H1 (cell line): Measurements from ENCODE around the gene SLC13A1.

ENCODE experiments used
- CHD2 ChIP-seq: IDR thresholded peaks from 2 replicates; pipeline ENCODE4 v1.6.1; 2012; ENCODE audit warnings: low read length, improper control_type of control experiment
- EP300 ChIP-seq, 2 experiments: IDR thresholded peaks; 1 replicate in 1 of 2; 2 replicates in 1 of 2; pipeline ENCODE4 v1.6.1; 2011 to 2012; ENCODE audit warnings: low read depth in 2 of 2, low read length in 2 of 2, mild to moderate bottlenecking in 2 of 2, borderline replicate concordance in 1 of 2, inconsistent platforms in 1 of 2, moderate library complexity in 1 of 2
- EZH2 ChIP-seq: fragments of 200-600 bp; sonication (generic); IDR thresholded peaks from 2 replicates; pipeline ENCODE4 v1.7.1; 2012; ENCODE audit warnings: low read depth, mild to moderate bottlenecking, moderate library complexity, low read length, inconsistent platforms; ENCODE audit not compliant: severe bottlenecking
- PHF8 ChIP-seq: fragments of 200-600 bp; sonication (generic); conservative IDR thresholded peaks from 2 replicates; pipeline ENCODE4 v1.7.1; 2012; ENCODE audit warnings: low read depth, mild to moderate bottlenecking, inconsistent platforms, low read length, moderate library complexity
- RXRA ChIP-seq: IDR thresholded peaks from 2 replicates; pipeline ENCODE4 v1.6.1; 2011; ENCODE audit warnings: low read depth, mild to moderate bottlenecking, low read length, moderate library complexity; ENCODE audit not compliant: insufficient read depth
- SP2 ChIP-seq: IDR thresholded peaks from 2 replicates; pipeline ENCODE4 v1.6.1; 2012; ENCODE audit warnings: mild to moderate bottlenecking, low read length, inconsistent platforms
- TF ChIP-seq, protein P1 (sequence below), 3 experiments: IDR thresholded peaks; 1 replicate in 2 of 3; 2 replicates in 1 of 3; pipeline versions ENCODE4 v1.5.1 to v1.6.1; 2011; ENCODE audit warnings: low read length in 3 of 3, mild to moderate bottlenecking in 3 of 3, inconsistent platforms in 2 of 3, low read depth in 1 of 3, moderate library complexity in 1 of 3; ENCODE audit not compliant: insufficient read depth in 1 of 3; ENCODE audit errors: control extremely low read depth in 1 of 3
- TF ChIP-seq, protein P2 (sequence below): IDR thresholded peaks from 2 replicates; pipeline ENCODE4 v1.6.1; 2012; ENCODE audit warnings: low read length, inconsistent platforms

DNA sequence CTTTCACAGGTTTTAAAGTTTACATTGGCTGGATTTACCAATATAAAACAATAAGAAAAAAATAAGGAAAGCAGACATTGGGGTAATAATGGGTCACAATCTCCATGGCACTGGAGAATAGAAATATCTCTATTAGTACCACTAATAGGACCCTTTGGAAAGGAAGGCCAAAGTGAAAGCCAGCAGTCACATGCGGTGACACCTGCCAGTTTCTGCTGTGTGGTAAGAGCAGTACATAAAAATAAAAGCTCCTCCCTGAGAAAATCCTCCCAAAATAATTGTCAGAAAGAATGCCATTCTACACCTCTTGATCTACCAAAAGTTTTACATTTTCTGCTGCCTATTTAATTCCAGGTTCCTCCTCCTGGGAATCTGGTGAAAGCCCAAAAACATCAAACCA is 30.4 kb upstream of the SLC13A1 start:
- TF ChIP-seq, protein P1, sequence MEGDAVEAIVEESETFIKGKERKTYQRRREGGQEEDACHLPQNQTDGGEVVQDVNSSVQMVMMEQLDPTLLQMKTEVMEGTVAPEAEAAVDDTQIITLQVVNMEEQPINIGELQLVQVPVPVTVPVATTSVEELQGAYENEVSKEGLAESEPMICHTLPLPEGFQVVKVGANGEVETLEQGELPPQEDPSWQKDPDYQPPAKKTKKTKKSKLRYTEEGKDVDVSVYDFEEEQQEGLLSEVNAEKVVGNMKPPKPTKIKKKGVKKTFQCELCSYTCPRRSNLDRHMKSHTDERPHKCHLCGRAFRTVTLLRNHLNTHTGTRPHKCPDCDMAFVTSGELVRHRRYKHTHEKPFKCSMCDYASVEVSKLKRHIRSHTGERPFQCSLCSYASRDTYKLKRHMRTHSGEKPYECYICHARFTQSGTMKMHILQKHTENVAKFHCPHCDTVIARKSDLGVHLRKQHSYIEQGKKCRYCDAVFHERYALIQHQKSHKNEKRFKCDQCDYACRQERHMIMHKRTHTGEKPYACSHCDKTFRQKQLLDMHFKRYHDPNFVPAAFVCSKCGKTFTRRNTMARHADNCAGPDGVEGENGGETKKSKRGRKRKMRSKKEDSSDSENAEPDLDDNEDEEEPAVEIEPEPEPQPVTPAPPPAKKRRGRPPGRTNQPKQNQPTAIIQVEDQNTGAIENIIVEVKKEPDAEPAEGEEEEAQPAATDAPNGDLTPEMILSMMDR (IDR thresholded peaks at IDR 0.05; ENCODE audit: control extremely low read depth in 1 of 3, insufficient read depth in 1 of 3, low read depth in 1 of 3, low read length in 3 of 3) = no peak
- TF ChIP-seq RXRA = no peak
- TF ChIP-seq PHF8 = no peak
- TF ChIP-seq EP300 (IDR thresholded peaks at IDR 0.05; ENCODE audit: borderline replicate concordance in 1 of 2, low read depth in 2 of 2, low read length in 2 of 2) = no peak
- TF ChIP-seq, protein P2, sequence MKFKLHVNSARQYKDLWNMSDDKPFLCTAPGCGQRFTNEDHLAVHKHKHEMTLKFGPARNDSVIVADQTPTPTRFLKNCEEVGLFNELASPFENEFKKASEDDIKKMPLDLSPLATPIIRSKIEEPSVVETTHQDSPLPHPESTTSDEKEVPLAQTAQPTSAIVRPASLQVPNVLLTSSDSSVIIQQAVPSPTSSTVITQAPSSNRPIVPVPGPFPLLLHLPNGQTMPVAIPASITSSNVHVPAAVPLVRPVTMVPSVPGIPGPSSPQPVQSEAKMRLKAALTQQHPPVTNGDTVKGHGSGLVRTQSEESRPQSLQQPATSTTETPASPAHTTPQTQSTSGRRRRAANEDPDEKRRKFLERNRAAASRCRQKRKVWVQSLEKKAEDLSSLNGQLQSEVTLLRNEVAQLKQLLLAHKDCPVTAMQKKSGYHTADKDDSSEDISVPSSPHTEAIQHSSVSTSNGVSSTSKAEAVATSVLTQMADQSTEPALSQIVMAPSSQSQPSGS = no peak
- no peak for TF ChIP-seq CHD2
- no peak for TF ChIP-seq SP2
- TF ChIP-seq EZH2 = no peak
